Choroid plexus epithelial cell (primary cell): ENCODE data around the gene MACC1.

Experiments used
- DNase-seq: peaks from one replicate; pipeline ENCODE4 v3.0.0-alpha.2; 2010; ENCODE audit warnings: low read depth
- H3K4me3 ChIP-seq: 2 replicates; pipeline ENCODE4 v1.5.1; 2011; ENCODE audit warnings: low read depth, mild to moderate bottlenecking, control low read depth, low read length, moderate library complexity
- TF ChIP-seq, protein P1 (sequence below): conservative IDR thresholded peaks from 2 replicates; pipeline ENCODE4 v1.5.1; 2011; ENCODE audit warnings: low read depth, mild to moderate bottlenecking, control low read depth, inconsistent platforms, low read length, moderate library complexity

Gene MACC1

GRCh38 chr7:20151708-20152456 is 65.3 kb downstream of the MACC1 start:
- TF ChIP-seq, protein P1, sequence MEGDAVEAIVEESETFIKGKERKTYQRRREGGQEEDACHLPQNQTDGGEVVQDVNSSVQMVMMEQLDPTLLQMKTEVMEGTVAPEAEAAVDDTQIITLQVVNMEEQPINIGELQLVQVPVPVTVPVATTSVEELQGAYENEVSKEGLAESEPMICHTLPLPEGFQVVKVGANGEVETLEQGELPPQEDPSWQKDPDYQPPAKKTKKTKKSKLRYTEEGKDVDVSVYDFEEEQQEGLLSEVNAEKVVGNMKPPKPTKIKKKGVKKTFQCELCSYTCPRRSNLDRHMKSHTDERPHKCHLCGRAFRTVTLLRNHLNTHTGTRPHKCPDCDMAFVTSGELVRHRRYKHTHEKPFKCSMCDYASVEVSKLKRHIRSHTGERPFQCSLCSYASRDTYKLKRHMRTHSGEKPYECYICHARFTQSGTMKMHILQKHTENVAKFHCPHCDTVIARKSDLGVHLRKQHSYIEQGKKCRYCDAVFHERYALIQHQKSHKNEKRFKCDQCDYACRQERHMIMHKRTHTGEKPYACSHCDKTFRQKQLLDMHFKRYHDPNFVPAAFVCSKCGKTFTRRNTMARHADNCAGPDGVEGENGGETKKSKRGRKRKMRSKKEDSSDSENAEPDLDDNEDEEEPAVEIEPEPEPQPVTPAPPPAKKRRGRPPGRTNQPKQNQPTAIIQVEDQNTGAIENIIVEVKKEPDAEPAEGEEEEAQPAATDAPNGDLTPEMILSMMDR, result no peak
- DNase-seq, result no peak
- no peak overlapping the region for H3K4me3 ChIP-seq

- no peak overlapping the region for H3K4me3 ChIP-seq
- DNase-seq, result peak; percentile 53
- TF ChIP-seq, protein P1, result no peak
These were observed 70.7 kb downstream of the MACC1 start for GRCh38 chr7:20146451-20146850.

- TF ChIP-seq, protein P1, result no peak
- DNase-seq, result no peak
These were observed 72.4 kb downstream of the MACC1 start for GRCh38 chr7:20144801-20145200.

DNA sequence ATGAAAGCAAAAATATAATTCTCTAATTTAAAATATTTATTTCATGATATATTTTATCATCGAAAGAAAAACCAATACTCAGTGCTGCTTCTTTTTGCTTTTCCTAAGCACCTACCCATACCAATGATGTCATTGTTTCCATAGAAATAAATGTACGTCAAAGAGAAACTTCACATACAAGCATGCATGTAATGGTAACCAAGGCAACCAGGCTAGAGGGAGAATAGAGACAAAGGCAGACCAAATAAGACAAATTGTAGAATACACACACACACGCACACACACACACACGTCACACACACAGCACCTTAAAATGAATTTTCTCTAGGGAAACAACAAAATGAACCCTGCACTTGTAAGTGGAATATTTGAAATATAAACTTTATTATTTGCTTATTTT is 75.5 kb downstream of the MACC1 start:
- TF ChIP-seq, protein P1, result no peak
- H3K4me3 ChIP-seq, result no peak overlapping the region
- DNase-seq, result peak; percentile 22

More at GRCh38 chr7:20144801-20145200, 72.4 kb downstream of the MACC1 start:
- H3K4me3 ChIP-seq, result no peak overlapping the region

DNA sequence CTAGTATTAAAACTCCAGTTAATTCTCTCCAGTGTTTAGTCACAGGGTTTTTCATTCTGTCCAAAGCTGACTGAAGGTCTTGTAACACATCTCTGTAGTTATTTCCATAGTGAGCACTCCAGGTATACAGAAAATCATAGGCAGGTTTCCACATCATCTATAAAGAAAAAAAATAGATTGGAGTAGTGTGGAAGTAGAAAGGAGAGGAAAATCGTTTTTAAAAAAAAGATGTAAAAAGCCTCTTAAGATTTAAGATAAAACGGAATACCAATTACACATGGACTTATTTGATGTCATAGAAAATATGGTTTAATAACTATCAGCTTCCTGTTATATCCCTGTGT is 76.2 kb downstream of the MACC1 start:
- TF ChIP-seq, protein P1, result no peak
- no peak for DNase-seq
- H3K4me3 ChIP-seq, result no peak overlapping the region

GRCh38 chr7:20140291-20141001 is 76.7 kb downstream of the MACC1 start:
- no peak overlapping the region for H3K4me3 ChIP-seq
- no peak for DNase-seq
- TF ChIP-seq, protein P1, result no peak
